Mesendoderm (in vitro differentiated cells): ENCODE data around the gene BORCS8.
A peak's percentile ranks its signal among the peaks of the same experiment; 100 is the strongest.
"Not testable (repeated sequence)": the region's sequence is repeated elsewhere in the genome, so short reads cannot be mapped to it uniquely, and the experiment has no call there.

ENCODE experiments used
- DNase-seq: peaks from one replicate; pipeline ENCODE4 v3.0.0; 2013
- H2AK5ac ChIP-seq: 2 replicates; pipeline ENCODE4 v1.6.1; 2013; ENCODE audit warnings: low read length, inconsistent platforms
- H2BK120ac ChIP-seq: 2 replicates; pipeline ENCODE4 v1.6.1; 2013; ENCODE audit warnings: low read depth, mild to moderate bottlenecking, low read length, moderate library complexity, mixed read lengths
- H2BK15ac ChIP-seq: replicated peaks from 2 replicates; pipeline ENCODE4 v1.6.1; 2013; ENCODE audit warnings: low read depth, mild to moderate bottlenecking, moderate library complexity
- H2BK5ac ChIP-seq: 2 replicates; pipeline ENCODE4 v1.6.1; 2013; ENCODE audit warnings: low read length, inconsistent platforms
- H3K18ac ChIP-seq: 2 replicates; pipeline ENCODE4 v1.6.1; 2013; ENCODE audit warnings: mild to moderate bottlenecking, low read length, mixed read lengths
- H3K23ac ChIP-seq: one replicate; pipeline ENCODE4 v1.6.1; 2013; ENCODE audit warnings: low read length
- H3K27ac ChIP-seq: 2 replicates; pipeline ENCODE4 v1.5.1; 2013; ENCODE audit warnings: low read depth, mild to moderate bottlenecking, inconsistent platforms, low read length, moderate library complexity
- H3K27me3 ChIP-seq: 2 replicates; pipeline ENCODE4 v1.6.1; 2013; ENCODE audit warnings: low read length, control low read depth, mild to moderate bottlenecking, inconsistent platforms; ENCODE audit not compliant: insufficient read depth, poor library complexity
- H3K36me3 ChIP-seq: 2 replicates; pipeline ENCODE4 v1.6.1; 2013; ENCODE audit warnings: low read length, inconsistent platforms; ENCODE audit not compliant: control insufficient read depth, insufficient read depth
- H3K4ac ChIP-seq: one replicate; pipeline ENCODE4 v1.6.1; 2013; ENCODE audit warnings: low read depth, mild to moderate bottlenecking, low read length, moderate library complexity
- H3K4me1 ChIP-seq: 2 replicates; pipeline ENCODE4 v1.6.1; 2013; ENCODE audit warnings: low read depth, low read length, inconsistent platforms; ENCODE audit not compliant: control insufficient read depth
- H3K4me2 ChIP-seq: 2 replicates; pipeline ENCODE4 v1.6.1; 2013; ENCODE audit warnings: low read length
- H3K4me3 ChIP-seq: 2 replicates; pipeline ENCODE4 v1.5.1; 2013; ENCODE audit warnings: mild to moderate bottlenecking, low read length
- H3K56ac ChIP-seq: one replicate; pipeline ENCODE4 v1.6.1; 2013; ENCODE audit warnings: low read length
- H3K79me1 ChIP-seq: 2 replicates; pipeline ENCODE4 v1.6.1; 2013; ENCODE audit warnings: low read length, inconsistent platforms
- H3K79me2 ChIP-seq: 2 replicates; pipeline ENCODE4 v1.6.1; 2013; ENCODE audit warnings: mild to moderate bottlenecking, low read length; ENCODE audit not compliant: control insufficient read depth, insufficient read depth
- H3K9ac ChIP-seq: 2 replicates; pipeline ENCODE4 v1.6.1; 2013; ENCODE audit warnings: low read length, inconsistent platforms
- H4K5ac ChIP-seq: one replicate; pipeline ENCODE4 v1.6.1; 2013; ENCODE audit warnings: low read length
- H4K8ac ChIP-seq: one replicate; pipeline ENCODE4 v1.6.1; 2013; ENCODE audit warnings: low read depth, mild to moderate bottlenecking, control low read depth, low read length, moderate library complexity
- WGBS: extraction: QIAGEN DNeasy Blood & Tissue Kit; methylation state at CpG from one replicate; pipeline ENCODE4 v1.1.7; 2013; ENCODE audit warnings: low lambda C conversion rate, missing lambda C conversion rate; ENCODE audit not compliant: insufficient coverage; ENCODE audit errors: extremely low coverage; 5-methylcytosine and 5-hydroxymethylcytosine counted together

The BORCS8 gene

DNA sequence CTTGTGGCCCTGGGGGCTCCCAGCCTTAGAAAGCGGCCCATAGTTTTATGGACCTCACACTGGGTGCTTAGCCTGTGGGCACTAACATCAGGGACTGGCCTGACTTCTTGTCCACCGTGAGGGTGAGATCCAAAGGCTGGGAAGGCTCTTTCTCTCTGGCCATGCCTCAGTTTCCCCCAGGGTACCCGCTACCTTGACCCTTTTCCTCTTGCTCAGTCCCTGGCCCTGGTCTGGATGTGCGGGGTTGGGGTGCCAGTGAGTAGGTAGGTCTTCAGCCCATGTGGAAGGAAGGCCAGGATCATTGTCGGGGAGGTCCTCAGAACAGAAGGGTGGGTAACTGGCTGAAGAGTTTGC is 52.1 kb downstream of the BORCS8 start:
- H3K4me3 ChIP-seq: no peak overlapping the region
- H3K36me3 ChIP-seq: no peaks in the 10 kb centered on the region
- H4K5ac ChIP-seq: no peak overlapping the region
- no peak overlapping the region for H3K18ac ChIP-seq
- no peak overlapping the region for H2BK5ac ChIP-seq
- no CpG with 5 or more reads among the region's 5 CpGs for WGBS
- H2BK15ac ChIP-seq: no peak overlapping the region
- no peak overlapping the region for H3K9ac ChIP-seq
- H3K4ac ChIP-seq: no peak overlapping the region
- no peaks in the 10 kb centered on the region for H3K79me2 ChIP-seq
- no peak overlapping the region for H3K4me2 ChIP-seq
- H3K56ac ChIP-seq: peak overlapping the region; percentile 5
- H3K27ac ChIP-seq: no peak overlapping the region
- DNase-seq: no peak
- no peak overlapping the region for H4K8ac ChIP-seq
- H3K4me1 ChIP-seq: peaks cover 2% of the 10 kb centered on the region
- H3K27me3 ChIP-seq: no peaks in the 10 kb centered on the region
- H2BK120ac ChIP-seq: no peak overlapping the region
- H2AK5ac ChIP-seq: no peak overlapping the region
- no peak overlapping the region for H3K23ac ChIP-seq
- H3K79me1 ChIP-seq: no peaks in the 10 kb centered on the region

DNA sequence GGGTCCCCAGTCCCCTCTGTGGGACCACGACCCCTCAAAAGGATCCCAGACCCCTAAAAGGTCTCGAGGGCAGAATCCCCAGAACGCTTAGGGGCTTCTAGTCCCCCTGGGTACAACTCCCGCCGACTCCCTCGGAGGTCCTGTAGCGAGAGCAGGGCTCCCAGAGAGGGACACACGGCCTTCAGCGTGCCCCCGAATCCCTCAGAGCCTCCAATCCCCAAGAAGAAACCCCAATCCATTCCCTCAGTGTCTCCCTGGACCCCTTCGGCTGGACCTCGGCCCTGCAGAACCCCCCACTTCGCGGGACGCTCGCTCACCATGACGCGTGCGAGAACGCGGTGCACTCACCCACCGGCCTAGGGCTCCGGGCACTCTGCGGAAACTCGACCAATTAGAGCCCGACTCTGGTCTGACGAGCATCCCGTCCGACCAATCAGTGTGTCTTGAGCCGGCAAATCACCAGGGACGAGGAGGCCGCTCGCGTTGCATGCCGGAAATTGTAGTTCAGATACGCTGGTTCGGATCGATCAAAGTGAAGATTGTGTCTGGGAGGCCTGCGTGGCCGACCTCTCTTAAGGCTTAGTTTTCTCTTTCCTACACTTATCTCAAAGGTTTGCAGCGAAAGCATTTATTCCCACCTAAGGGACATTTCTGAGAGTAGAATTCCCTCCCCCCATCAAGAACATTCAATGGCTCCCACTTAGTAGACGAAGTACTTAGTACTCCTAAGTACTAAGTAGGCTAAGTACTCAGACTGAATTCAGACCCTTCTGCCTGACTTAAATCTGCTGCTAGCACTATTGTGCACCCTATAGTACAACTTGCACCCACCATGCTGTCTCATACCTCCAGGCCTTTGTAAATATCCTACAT is 53.6 kb downstream of the BORCS8 start, which contains the start of gene TMEM161A:
Gene TMEM161A, minus strand, starts transcription at position 370 of the 873 bp plus-strand sequence. Its CDS starts 50 bp downstream, at position 320.
- Histone ChIP-seq H4K5ac (no peak within 1 kb of the TSS), H3K27ac (no peak within 1 kb of the TSS)
- no CpG with 5 or more reads among the region's 42 CpGs for WGBS

DNA sequence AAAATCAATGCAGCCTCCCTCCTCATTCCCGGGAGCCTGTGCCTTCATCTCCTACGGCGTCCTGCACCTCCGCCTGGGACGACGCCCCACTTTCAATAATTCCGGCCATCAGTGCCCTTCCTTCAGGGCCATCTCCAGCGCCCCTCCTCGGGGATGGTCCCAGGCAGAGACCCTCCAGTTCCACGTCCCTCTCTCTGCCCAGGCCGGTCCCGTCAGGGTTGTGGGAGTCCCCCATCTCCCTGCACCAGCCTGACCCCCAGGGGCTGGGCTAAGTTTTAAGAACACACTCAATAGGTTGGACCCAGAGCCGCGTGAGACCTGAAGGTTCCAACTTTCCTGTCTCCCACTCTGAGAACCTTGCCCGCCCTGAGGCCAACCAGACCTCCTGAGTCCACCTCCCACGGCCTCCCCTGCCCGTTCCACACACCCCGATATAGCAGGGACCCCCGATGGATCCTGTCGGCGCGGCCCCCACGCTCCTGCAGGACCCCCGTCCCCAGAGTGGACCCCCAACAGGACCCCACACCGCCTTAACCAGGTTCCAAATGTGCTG is 54.3 kb downstream of the BORCS8 start:
- Histone ChIP-seq H3K27me3 (no peaks in the 10 kb centered on the region), H3K18ac (peak overlapping the region; percentile 83), H2BK15ac (no peak overlapping the region), H3K27ac (no peak overlapping the region), H3K4ac (peak overlapping the region; percentile 20), H4K8ac (no peak overlapping the region), H3K36me3 (no peaks in the 10 kb centered on the region), H3K4me3 (peak overlapping the region; percentile 95), H2BK5ac (no peak overlapping the region), H3K4me1 (peaks cover 2% of the 10 kb centered on the region), H4K5ac (no peak overlapping the region), H2AK5ac (no peak overlapping the region), H3K23ac (no peak overlapping the region), H3K79me1 (peaks cover 1% of the 10 kb centered on the region), H3K4me2 (peak overlapping the region; percentile 92), H3K9ac (peak overlapping the region; percentile 98), H3K79me2 (no peaks in the 10 kb centered on the region), H2BK120ac (no peak overlapping the region), H3K56ac (peak overlapping the region; percentile 98)
- WGBS: no CpG with 5 or more reads among the region's 25 CpGs
- DNase-seq: no peak

More for the DNA sequence above, 53.6 kb downstream of the BORCS8 start, which contains the start of gene TMEM161A:
- peaks cover 2% of the 10 kb centered on the region for H3K4me1 ChIP-seq
- H3K4ac ChIP-seq: peak within 1 kb of the TSS; percentile 20
- H3K79me2 ChIP-seq: no peaks in the 10 kb centered on the region
- peak within 1 kb of the TSS; percentile 83 for H3K18ac ChIP-seq
- peak within 1 kb of the TSS; percentile 98 for H3K56ac ChIP-seq
- H2BK120ac ChIP-seq: no peak within 1 kb of the TSS
- H3K27me3 ChIP-seq: no peaks in the 10 kb centered on the region
- DNase-seq: peak; percentile 99
- peaks cover 1% of the 10 kb centered on the region for H3K79me1 ChIP-seq
- H3K9ac ChIP-seq: peak within 1 kb of the TSS; percentile 98
- H2BK5ac ChIP-seq: no peak within 1 kb of the TSS
- peak within 1 kb of the TSS; percentile 95 for H3K4me3 ChIP-seq
- no peak within 1 kb of the TSS for H2BK15ac ChIP-seq
- no peak within 1 kb of the TSS for H3K23ac ChIP-seq
- H3K4me2 ChIP-seq: peak within 1 kb of the TSS; percentile 92
- no peak within 1 kb of the TSS for H4K8ac ChIP-seq
- no peak within 1 kb of the TSS for H2AK5ac ChIP-seq
- no peaks in the 10 kb centered on the region for H3K36me3 ChIP-seq

DNA sequence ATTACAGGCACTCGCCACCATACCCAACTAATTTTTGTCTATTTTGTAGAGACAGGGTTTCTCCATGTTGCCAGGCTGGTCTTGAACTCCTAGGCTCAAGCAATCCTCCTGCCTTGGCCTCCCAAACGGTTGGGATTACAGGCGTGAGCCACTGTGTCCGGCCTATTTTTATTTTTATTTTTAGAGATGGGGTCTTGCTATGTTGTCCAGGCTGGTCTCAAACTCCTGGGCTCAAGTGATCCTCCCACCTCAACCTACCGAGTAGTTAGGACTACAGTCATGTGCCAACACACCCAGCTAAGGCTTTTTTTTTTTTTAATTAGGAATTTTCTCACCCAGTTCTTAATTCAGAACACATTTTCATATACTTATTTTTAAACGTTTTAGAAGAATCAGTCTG is 56.2 kb downstream of the BORCS8 start:
- not testable (repeated sequence) for H3K4ac ChIP-seq, H3K36me3 ChIP-seq, H2AK5ac ChIP-seq, H4K5ac ChIP-seq, H3K56ac ChIP-seq, H3K27ac ChIP-seq, H3K18ac ChIP-seq, H2BK15ac ChIP-seq, H3K23ac ChIP-seq, H4K8ac ChIP-seq, H3K79me2 ChIP-seq, H3K27me3 ChIP-seq, H3K9ac ChIP-seq, H3K79me1 ChIP-seq, H3K4me1 ChIP-seq, H2BK120ac ChIP-seq, H2BK5ac ChIP-seq, DNase-seq, H3K4me2 ChIP-seq, H3K4me3 ChIP-seq
- WGBS: no CpG with 5 or more reads among the region's 6 CpGs

DNA sequence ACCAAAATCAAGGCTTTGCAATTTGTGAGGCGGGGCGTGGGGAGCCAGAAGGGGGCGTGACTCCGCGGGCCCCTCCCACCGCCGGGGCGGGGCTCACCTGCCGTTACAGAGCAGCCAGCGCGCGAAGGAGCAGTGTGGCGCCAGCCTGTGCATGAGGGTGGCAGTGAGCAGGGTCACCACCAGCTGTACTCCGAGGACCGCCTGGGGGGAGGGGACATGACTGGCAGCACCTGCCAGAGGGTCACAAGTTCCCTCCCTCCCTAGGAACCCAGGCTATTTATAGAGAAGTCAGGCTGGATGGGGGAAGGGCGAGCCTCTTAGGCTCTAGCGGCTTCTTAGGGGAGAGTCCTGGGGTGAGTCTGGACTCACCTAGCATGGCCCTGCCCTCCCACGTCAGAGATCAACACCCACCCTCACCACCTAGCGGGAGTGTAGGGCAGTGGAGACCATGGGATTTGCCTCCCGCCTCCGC is 57.2 kb downstream of the BORCS8 start:
- no peak overlapping the region for H3K27ac ChIP-seq
- no peak overlapping the region for H2BK120ac ChIP-seq
- H3K9ac ChIP-seq: peak overlapping the region; percentile 24
- peaks cover 1% of the 10 kb centered on the region for H3K79me1 ChIP-seq
- no peak overlapping the region for H3K4me3 ChIP-seq
- no peak overlapping the region for H4K8ac ChIP-seq
- H2BK15ac ChIP-seq: no peak overlapping the region
- peak overlapping the region; percentile 30 for H3K56ac ChIP-seq
- no peaks in the 10 kb centered on the region for H3K27me3 ChIP-seq
- no peak overlapping the region for H3K18ac ChIP-seq
- no peak overlapping the region for H2AK5ac ChIP-seq
- no peaks in the 10 kb centered on the region for H3K79me2 ChIP-seq
- WGBS: no CpG with 5 or more reads among the region's 21 CpGs
- peaks cover 2% of the 10 kb centered on the region for H3K4me1 ChIP-seq
- no peaks in the 10 kb centered on the region for H3K36me3 ChIP-seq
- no peak overlapping the region for H4K5ac ChIP-seq
- peak; percentile 84 for DNase-seq
- H3K23ac ChIP-seq: no peak overlapping the region
- no peak overlapping the region for H3K4ac ChIP-seq
- H3K4me2 ChIP-seq: peak overlapping the region; percentile 33
- H2BK5ac ChIP-seq: no peak overlapping the region
